Gastrocnemius medialis (tissue), 4 donors: ENCODE data around the gene PAPPA2. TPM values are rescaled to one million over a fixed set of nuclear protein-coding genes. Genes with fewer than 3 reads are reported as not detected.

Experiments used
- ATAC-seq, 2 donors: fragments of 150-250 bp; one replicate each; pipeline ENCODE4 v1.9.1; 2016
- DNase-seq, 2 donors: peaks; one replicate each; pipeline ENCODE4 v3.0.0-alpha.2; 2019
- H3K27ac ChIP-seq, 4 donors: fragments of 200-600 bp; sonication (generic); 1 replicate in 1 of 4; 2 replicates in 3 of 4; pipeline ENCODE4 v1.5.1; 2016 to 2018; ENCODE audit warnings: mild to moderate bottlenecking in 2 of 4, moderate library complexity in 1 of 4
- H3K27me3 ChIP-seq, 3 donors: fragments of 200-600 bp; sonication (generic) in 2 of 3; 1 replicate in 1 of 3; 2 replicates in 2 of 3; pipeline versions ENCODE4 v1.5.1 to v1.6.0; 2016 to 2019; ENCODE audit warnings: mild to moderate bottlenecking in 1 of 3, moderate library complexity in 1 of 3
- H3K36me3 ChIP-seq, 2 donors: fragments of 200-600 bp; sonication (generic) in 1 of 2; one replicate each; pipeline ENCODE4 v1.5.1; 2017 to 2018
- H3K4me1 ChIP-seq, 2 donors: fragments of 200-600 bp; sonication (generic) in 1 of 2; one replicate each; pipeline ENCODE4 v1.5.1; 2016 to 2017; ENCODE audit warnings: mild to moderate bottlenecking in 2 of 2
- H3K4me3 ChIP-seq, 4 donors: fragments of 200-600 bp; sonication (generic) in 3 of 4; 1 replicate in 1 of 4; 2 replicates in 3 of 4; pipeline ENCODE4 v1.5.1; 2016 to 2019; ENCODE audit warnings: mild to moderate bottlenecking in 2 of 4
- H3K9me3 ChIP-seq, 3 donors: fragments of 200-600 bp; sonication (generic) in 2 of 3; 1 replicate in 1 of 3; 2 replicates in 2 of 3; pipeline ENCODE4 v1.5.1; 2016 to 2019
- POLR2A ChIP-seq, 2 donors: fragments of 450-650 bp; IDR thresholded peaks; one replicate each; pipeline ENCODE4 v1.6.1; 2017; ENCODE audit warnings: antibody characterized with exemption in 2 of 2, mild to moderate bottlenecking in 2 of 2, moderate library complexity in 2 of 2
- in situ Hi-C, 4 donors: fragments of 200-750 bp; cut with MboI; loops; one replicate each; pipeline versions ENCODE4 v1.15.0 to v1.8.0; 2017; ENCODE audit warnings: low sequenced_read_pairs in 4 of 4
- intact Hi-C: fragments of 100-400 bp; cut with DNase I; formaldehyde crosslinking; loops from one replicate; pipeline ENCODE4 v1.15.1; 2023; ENCODE audit warnings: low total_unique reads
- total RNA-seq, 4 donors: library from RNA; depleted of rRNA; stranded (reverse); fragments of >200 nt; gene quantifications; one replicate each; pipeline versions ENCODE4 v1.1.0 to v1.2.3, GENCODE V29; 2016
- TF ChIP-seq, protein P1 (sequence below), 5 experiments: fragments of 450-650 bp in 3 of 5; fragments of 200-600 bp in 2 of 5; sonication (generic) in 2 of 5; IDR thresholded peaks in 4 of 5; conservative IDR thresholded peaks in 1 of 5; 1 replicate in 4 of 5; 2 replicates in 1 of 5; pipeline ENCODE4 v1.5.1; 2016 to 2019; ENCODE audit warnings: antibody characterized with exemption in 5 of 5, mild to moderate bottlenecking in 3 of 5, moderate library complexity in 3 of 5

Gene PAPPA2
- total RNA-seq, 4 donors from 2014 or later = 0.11 TPM; not detected in 3

DNA sequence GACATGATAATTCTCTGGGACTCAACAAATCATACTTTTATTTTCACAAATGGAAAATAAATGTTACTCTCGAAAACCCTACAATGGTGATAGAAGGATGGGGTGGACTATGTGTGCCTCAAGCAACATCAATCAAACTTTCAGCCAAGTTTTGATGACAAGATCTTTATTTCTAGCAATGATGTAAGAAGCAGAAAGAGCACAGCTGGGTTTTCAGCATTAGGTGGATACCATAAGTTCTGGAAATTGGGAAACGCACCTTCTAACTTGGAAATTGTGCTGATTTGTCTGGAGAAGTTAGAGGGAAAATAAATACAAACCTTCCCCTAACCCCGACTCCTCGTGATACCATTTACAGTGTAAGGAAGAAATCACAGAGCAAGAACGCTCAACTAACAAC lies 320.3 kb downstream of the PAPPA2 start:
- in situ Hi-C loops (no loop called here), intact Hi-C loops (no loop called here)
- DNase-seq (no peak), ATAC-seq (no peak)
- no peaks in the 10 kb centered on the region for H3K36me3 ChIP-seq
- TF ChIP-seq, protein P1, sequence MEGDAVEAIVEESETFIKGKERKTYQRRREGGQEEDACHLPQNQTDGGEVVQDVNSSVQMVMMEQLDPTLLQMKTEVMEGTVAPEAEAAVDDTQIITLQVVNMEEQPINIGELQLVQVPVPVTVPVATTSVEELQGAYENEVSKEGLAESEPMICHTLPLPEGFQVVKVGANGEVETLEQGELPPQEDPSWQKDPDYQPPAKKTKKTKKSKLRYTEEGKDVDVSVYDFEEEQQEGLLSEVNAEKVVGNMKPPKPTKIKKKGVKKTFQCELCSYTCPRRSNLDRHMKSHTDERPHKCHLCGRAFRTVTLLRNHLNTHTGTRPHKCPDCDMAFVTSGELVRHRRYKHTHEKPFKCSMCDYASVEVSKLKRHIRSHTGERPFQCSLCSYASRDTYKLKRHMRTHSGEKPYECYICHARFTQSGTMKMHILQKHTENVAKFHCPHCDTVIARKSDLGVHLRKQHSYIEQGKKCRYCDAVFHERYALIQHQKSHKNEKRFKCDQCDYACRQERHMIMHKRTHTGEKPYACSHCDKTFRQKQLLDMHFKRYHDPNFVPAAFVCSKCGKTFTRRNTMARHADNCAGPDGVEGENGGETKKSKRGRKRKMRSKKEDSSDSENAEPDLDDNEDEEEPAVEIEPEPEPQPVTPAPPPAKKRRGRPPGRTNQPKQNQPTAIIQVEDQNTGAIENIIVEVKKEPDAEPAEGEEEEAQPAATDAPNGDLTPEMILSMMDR (IDR thresholded peaks at IDR 0.05 in 4 of 5, conservative IDR thresholded peaks at IDR 0.05 in 1 of 5) = no peak
- TF ChIP-seq POLR2A (IDR thresholded peaks at IDR 0.05) = no peak
- no peak overlapping the region for H3K4me3 ChIP-seq
- no peak overlapping the region for H3K27ac ChIP-seq
- H3K4me1 ChIP-seq = no peaks in the 10 kb centered on the region
- H3K27me3 ChIP-seq = no peaks in the 10 kb centered on the region
- no peaks in the 10 kb centered on the region for H3K9me3 ChIP-seq

DNA sequence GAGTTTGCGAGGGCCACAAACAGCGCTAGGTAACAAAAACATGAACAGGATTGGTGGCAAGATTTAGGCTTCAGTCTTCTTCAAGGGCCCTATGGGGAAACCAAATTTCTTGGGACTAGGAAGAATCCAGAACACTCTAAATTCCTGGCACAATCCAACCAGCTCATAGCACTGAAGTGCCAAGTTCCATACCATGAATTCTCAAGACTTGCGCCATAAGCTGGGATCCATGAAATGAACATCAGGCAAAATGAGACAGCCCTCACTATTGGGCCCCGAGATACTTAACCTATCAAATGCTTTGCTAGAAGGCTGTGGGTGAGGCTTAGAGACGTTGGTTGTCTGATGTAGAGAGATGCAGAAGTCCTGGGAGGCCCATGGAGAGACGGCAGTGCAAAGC lies 322.1 kb downstream of the PAPPA2 start:
- DNase-seq (no peak), ATAC-seq (no peak)
- intact Hi-C loops = no loop called here
- no peaks in the 10 kb centered on the region for H3K27me3 ChIP-seq
- in situ Hi-C loops = no loop called here
- H3K4me1 ChIP-seq = peaks cover 0 to 2% of the 10 kb centered on the region in 2 donors
- H3K4me3 ChIP-seq = no peak overlapping the region
- no peak for TF ChIP-seq POLR2A (IDR thresholded peaks at IDR 0.05)
- no peak overlapping the region for H3K27ac ChIP-seq
- H3K9me3 ChIP-seq = no peaks in the 10 kb centered on the region
- H3K36me3 ChIP-seq = no peaks in the 10 kb centered on the region

DNA sequence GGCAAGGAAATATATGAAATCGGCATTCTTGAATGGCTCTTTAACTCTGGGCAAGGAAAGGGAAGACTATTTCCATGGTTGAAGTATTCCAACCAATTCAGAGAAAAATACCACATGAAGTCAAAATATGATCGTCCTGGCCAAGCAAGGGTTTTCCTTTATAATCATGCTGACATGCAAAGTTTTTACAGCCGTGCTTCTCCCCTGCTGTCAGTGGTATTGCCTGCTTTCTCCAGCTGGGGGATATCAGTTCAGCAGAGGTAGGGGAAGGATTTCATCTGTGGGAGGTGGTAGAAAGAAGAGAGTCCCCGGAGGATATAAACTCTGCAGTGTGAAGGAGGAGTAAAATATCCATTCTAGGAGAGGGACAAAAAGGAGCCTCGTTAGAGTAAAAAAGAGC lies 322.8 kb downstream of the PAPPA2 start:
- TF ChIP-seq POLR2A (IDR thresholded peaks at IDR 0.05) = no peak
- TF ChIP-seq, protein P1 (IDR thresholded peaks at IDR 0.05 in 4 of 5, conservative IDR thresholded peaks at IDR 0.05 in 1 of 5) = no peak
- H3K27ac ChIP-seq = no peak overlapping the region
- in situ Hi-C loops = no loop called here

DNA sequence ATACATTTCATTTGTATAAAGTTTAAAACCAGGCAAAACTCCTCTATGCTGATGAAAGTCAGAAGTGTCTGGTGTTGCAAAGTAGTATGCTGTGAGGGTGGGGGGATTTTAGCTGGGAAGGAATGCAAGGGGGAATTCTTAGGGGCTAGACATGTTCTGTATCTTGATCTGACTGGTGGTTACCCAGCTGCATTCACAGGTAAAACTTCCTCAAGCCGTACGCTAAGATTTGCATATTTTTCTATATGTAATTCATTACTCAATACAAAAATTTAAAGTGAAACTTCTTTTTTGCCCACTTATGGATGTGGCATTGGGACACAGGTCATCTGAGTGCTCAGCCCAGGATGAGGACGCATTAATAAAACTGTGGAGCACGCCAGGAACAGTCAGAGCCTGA lies 323.3 kb downstream of the PAPPA2 start:
- in situ Hi-C loops = no loop called here
- ATAC-seq (no peak), DNase-seq (no peak)
- no peak overlapping the region for H3K4me3 ChIP-seq
- TF ChIP-seq, protein P1 (IDR thresholded peaks at IDR 0.05 in 4 of 5, conservative IDR thresholded peaks at IDR 0.05 in 1 of 5) = no peak
- TF ChIP-seq POLR2A (IDR thresholded peaks at IDR 0.05) = no peak
- H3K9me3 ChIP-seq = no peaks in the 10 kb centered on the region
- H3K27me3 ChIP-seq = no peaks in the 10 kb centered on the region
- no peaks in the 10 kb centered on the region for H3K36me3 ChIP-seq
- H3K4me1 ChIP-seq = peaks cover 0 to 7% of the 10 kb centered on the region in 2 donors
- H3K27ac ChIP-seq = no peak overlapping the region
- intact Hi-C loops = no loop called here

More for the DNA sequence above, 322.8 kb downstream of the PAPPA2 start:
- Histone ChIP-seq H3K9me3 (no peaks in the 10 kb centered on the region), H3K4me1 (peaks cover 0 to 7% of the 10 kb centered on the region in 2 donors), H3K27me3 (no peaks in the 10 kb centered on the region), H3K36me3 (no peaks in the 10 kb centered on the region), H3K4me3 (no peak overlapping the region)
- no peak for ATAC-seq
- no peak for DNase-seq
- intact Hi-C loops = no loop called here

DNA sequence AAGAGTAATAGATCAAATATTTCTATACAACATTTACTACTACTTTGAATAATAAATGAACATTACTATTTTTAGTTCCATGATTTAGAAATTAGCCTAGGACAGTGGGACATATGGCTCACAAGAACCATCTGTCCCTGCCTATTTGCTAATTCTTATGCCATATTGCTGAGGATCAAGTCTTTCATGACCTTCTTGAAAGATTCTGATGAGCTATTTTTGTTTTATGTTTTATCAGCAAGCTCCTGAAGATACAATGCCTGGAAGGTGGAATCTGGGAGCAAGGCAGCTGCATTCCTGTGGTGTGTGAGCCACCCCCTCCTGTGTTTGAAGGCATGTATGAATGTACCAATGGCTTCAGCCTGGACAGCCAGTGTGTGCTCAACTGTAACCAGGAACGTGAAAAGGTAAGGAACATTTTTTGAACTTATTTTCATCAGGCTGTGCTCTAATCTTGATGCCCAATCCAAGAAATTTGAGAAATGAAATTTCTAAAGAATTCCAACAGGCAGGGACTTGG lies 326.7 kb downstream of the PAPPA2 start:
- in situ Hi-C loops = no loop called here
- H3K27ac ChIP-seq = no peak overlapping the region
- ATAC-seq = no peak

More for the DNA sequence above, 326.7 kb downstream of the PAPPA2 start:
- H3K27me3 ChIP-seq = no peaks in the 10 kb centered on the region
- no peaks in the 10 kb centered on the region for H3K36me3 ChIP-seq
- H3K4me3 ChIP-seq = no peak overlapping the region
- TF ChIP-seq POLR2A (IDR thresholded peaks at IDR 0.05) = no peak
- TF ChIP-seq, protein P1 (IDR thresholded peaks at IDR 0.05 in 4 of 5, conservative IDR thresholded peaks at IDR 0.05 in 1 of 5) = no peak
- no peaks in the 10 kb centered on the region for H3K9me3 ChIP-seq
- peaks cover 0 to 7% of the 10 kb centered on the region in 2 donors for H3K4me1 ChIP-seq
- no peak for DNase-seq
- intact Hi-C loops = no loop called here
